ENCODE results near the gene SLC34A3.
A peak's percentile ranks its signal among the peaks of the same experiment; 100 is the strongest.

The SLC34A3 gene

DNA sequence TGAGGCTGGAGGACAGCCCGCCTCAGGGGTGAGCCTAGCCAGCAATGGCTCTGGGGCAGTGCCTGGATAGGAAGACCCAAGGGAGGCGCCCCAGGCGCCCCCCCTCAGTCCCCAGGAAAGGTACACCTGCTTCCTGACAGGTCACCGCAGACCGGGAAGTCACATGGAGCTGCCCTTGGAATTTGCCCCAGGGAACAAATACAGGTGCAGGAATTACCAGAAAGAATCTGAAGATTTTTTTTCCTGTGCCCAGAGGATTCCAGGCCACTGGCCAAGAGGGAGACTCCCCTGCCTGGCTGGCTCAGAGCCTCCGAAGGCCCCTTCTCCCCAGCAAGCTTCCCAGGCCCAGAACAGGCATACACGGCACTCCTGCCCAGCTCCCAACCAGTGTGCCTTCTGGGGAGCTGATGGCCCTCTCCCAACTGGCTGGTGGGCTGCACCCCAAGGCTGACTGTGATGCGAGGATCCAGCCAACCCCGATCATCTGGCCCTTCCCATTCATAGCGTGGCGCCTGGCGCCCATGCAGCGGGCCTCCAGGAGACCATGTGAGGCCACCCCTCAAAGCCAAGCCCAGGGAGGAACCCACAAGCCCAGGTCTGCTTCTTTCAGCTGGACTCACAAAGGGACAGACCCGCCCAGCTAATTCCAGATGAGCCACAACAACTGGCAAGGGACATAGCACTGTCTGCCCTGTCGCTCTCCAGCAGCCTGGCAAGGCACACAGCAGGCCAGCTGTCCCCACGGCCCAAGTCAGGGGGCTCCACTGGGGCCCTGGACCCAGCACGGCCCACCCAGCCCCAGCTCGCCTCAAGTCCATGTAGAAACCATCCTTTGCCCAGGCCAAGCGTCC lies 32.4 kb upstream of the SLC34A3 start:
- peaks cover 7% of the 10 kb centered on the region for H3K4me1 Mint-ChIP-seq
- H3K4me3 Mint-ChIP-seq: peak overlapping the region; percentile 68 to 89 (median 77)
- H3K27me3 Mint-ChIP-seq (ENCODE audit: low read depth): no peaks in the 10 kb centered on the region
- no peak for TF ChIP-seq CTCF (IDR thresholded peaks at IDR 0.05; ENCODE audit: unreplicated experiment in 3 of 3)
- H3K27ac Mint-ChIP-seq: no peak overlapping the region
- no peaks in the 10 kb centered on the region for H3K9me3 Mint-ChIP-seq
- no peaks in the 10 kb centered on the region for H3K36me3 Mint-ChIP-seq (ENCODE audit: low read depth)

- Mint-ChIP-seq H3K27me3 (ENCODE audit: low read depth) (no peaks in the 10 kb centered on the region), H3K4me3 (peak overlapping the region; percentile 68 to 89 (median 77)), H3K36me3 (ENCODE audit: low read depth) (no peaks in the 10 kb centered on the region), H3K9me3 (no peaks in the 10 kb centered on the region), H3K27ac (no peak overlapping the region), H3K4me1 (peaks cover 7% of the 10 kb centered on the region)
- no peak for TF ChIP-seq CTCF (IDR thresholded peaks at IDR 0.05; ENCODE audit: unreplicated experiment in 3 of 3)
Observed at GRCh38 chr9:137198902-137199283, 31.8 kb upstream of the SLC34A3 start.

DNA sequence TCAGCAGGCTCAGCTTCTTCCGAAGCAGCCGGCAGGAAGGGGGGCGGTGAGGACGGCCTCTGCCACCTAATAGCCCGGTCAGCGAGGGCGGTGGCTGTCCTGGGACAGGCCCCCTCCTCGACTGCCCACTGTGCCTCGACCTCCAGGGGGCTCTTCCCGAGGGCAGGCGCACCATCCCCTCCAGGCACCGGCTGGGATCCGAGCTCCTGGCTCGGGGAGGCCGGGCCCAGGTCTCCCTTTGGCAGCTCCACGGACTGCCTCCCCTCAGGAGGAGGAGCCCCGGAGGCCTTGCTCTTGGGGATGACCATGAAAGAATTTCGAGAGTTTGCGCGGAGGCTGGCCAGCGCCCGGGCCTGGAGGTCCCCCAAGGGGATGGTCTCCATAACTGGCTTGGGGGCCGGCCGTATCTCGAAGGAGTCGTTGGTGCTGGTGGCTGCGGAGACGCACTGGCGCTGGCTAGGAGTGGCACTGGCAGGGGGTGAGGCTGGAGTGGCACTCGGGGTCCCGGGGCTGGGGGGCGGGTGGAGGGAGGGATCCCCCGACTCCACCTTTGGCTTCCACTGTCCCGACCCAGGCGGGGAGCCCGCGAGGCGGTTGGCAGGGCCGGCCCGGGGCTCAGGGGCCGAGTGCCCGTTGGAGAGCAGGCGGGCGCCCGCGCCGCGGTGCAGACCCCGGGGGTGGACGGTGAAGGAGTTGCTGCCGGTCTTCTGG lies 31.1 kb upstream of the SLC34A3 start:
- H3K27ac Mint-ChIP-seq: no peak overlapping the region
- H3K27me3 Mint-ChIP-seq (ENCODE audit: low read depth): no peaks in the 10 kb centered on the region
- H3K9me3 Mint-ChIP-seq: no peaks in the 10 kb centered on the region
- TF ChIP-seq CTCF (IDR thresholded peaks at IDR 0.05; ENCODE audit: unreplicated experiment in 3 of 3): no peak
- H3K36me3 Mint-ChIP-seq (ENCODE audit: low read depth): no peaks in the 10 kb centered on the region
- peaks cover 12% of the 10 kb centered on the region for H3K4me1 Mint-ChIP-seq
- H3K4me3 Mint-ChIP-seq: peak overlapping the region; percentile 89 to 92 (median 90)

DNA sequence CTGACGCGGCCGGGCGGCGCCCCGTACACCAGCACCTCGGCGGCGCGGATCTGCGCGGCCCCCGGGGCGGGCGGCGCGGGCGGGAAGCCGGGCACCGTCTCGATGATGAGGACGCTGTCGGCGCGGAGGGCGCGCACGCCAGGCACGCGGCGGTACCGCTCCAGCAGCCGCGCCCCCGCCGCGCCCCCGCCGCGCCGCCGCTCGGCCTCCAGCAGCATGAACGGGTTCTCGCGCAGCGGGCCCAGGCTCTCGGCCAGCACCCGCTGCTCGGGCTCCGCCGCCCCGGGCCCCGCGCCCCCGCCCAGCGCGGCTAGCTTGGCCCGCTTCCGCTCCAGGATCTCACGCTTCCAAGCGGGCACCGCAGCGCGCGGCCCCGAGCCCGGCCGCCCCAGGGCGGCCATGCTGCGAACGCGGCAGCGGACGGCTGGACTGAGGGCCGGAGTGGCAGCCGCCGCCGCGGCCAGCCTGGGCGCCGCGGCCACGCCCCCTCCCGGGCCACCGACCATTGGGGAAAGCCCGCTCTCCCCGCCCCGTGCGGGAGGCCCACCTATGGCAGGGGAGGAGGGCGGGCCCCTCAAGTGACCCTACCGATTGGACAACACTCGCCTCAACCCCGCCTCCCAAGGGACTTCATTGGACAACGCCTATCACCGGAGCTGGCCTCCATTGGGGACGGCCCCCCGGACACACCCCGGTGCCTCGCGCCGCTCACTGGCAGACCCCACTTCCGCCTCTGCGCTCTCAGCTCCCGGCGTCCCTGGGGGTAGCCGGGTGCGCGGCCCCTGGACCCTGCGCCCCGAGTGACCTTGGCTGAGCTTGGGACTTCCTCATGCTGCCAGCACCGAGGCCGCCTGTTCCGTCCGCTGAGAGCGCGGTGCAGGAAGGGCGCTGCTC lies 30.1 kb upstream of the SLC34A3 start, which contains the start of gene TPRN:
Gene TPRN, minus strand, starts transcription at position 431 of the 894 bp plus-strand sequence. Its CDS starts 30 bp downstream, at position 401.
- Mint-ChIP-seq H3K36me3 (ENCODE audit: low read depth) (no peaks in the 10 kb centered on the region), H3K27ac (peak within 1 kb of the TSS in 1 of 3 experiments; percentile 28), H3K27me3 (ENCODE audit: low read depth) (peaks cover 4% of the 10 kb centered on the region), H3K9me3 (no peaks in the 10 kb centered on the region), H3K4me3 (peak within 1 kb of the TSS; percentile 89 to 92 (median 90)), H3K4me1 (peaks cover 12% of the 10 kb centered on the region)
- no peak for TF ChIP-seq CTCF (IDR thresholded peaks at IDR 0.05; ENCODE audit: unreplicated experiment in 3 of 3)

- Mint-ChIP-seq H3K9me3 (no peaks in the 10 kb centered on the region), H3K4me1 (peaks cover 14% of the 10 kb centered on the region), H3K27ac (peak overlapping the region in 1 of 3 experiments; percentile 28), H3K27me3 (ENCODE audit: low read depth) (peaks cover 4% of the 10 kb centered on the region), H3K36me3 (ENCODE audit: low read depth) (no peaks in the 10 kb centered on the region), H3K4me3 (peak overlapping the region; percentile 85 to 87 (median 86))
- no peak for TF ChIP-seq CTCF (IDR thresholded peaks at IDR 0.05; ENCODE audit: unreplicated experiment in 3 of 3)
Observed at GRCh38 chr9:137201205-137201868, 29.4 kb upstream of the SLC34A3 start.
